ENCODE measurements around the gene PEMT.

PEMT gene

DNA sequence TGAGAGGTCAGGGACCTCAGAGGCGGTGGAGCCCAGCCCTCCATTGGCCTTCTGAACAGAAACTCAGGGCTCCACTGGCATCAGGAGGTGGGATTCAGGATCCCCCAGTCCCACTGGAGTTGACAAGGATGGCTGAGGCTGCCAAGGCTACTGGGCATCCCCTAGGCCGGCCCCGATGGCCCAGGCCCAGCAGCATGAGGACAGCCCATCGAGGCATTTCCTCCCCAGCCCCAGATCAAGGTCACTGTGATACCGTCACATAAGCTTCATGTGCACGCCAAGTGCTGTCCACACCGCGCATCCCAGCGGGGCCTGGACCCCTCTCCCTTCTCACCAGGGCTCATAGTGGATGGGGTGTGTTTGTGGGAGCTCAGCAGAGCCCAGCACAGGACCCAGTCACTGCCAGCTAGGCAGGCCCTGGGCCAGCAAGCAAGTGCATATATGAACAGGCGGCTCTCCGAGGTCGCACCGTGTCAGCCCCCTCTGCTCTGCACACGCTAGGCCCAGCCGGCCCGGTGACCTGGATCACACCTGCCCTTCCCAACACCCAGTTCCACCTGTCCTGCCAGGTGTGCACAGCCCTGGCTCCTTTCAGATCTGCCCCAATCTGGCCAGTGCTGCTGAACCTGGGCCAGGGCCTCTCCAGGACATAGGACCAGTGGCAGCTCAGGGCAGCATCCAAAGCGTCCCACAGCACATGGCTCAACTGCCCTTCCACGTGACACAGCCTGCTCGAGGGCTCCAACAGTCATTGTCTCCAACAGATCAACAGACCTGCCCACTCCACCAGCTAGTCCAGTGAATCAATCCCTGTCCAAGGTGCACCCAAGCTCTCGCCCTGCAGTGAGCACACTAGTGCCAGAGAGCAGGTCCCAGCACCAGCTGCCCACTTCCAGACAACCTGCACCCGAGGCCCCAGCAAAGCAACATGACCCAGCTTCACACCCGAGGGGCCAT, 62.5 kb downstream of the PEMT start:
- DNase-seq: no peak

DNA sequence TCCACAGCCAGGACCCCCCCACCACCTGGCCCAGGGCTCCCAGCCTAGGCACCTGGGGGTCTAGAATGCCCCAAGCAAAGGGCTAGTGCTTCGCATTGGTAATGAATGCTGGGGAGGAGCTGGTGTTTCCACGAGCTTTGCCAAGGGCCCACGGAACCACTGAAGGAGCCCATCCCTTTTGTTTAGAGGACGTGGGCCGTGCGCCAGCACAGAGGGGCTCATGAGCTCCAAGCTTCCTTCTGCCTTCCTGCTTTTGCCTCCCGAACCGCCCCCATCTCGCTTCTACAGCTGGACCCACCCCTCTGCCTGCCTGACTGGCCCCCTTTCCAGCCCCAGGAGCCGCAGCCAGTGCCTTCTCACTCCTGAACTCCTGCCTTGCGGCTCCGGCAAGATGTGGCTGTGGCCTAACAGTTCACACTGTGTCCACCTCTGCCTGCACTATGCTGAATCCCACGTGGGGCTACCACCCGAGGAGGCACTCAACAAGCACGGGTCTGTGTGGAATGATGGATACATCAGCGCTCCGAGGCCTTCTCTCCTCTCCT, 63.5 kb downstream of the PEMT start:
- no peak for DNase-seq

DNA sequence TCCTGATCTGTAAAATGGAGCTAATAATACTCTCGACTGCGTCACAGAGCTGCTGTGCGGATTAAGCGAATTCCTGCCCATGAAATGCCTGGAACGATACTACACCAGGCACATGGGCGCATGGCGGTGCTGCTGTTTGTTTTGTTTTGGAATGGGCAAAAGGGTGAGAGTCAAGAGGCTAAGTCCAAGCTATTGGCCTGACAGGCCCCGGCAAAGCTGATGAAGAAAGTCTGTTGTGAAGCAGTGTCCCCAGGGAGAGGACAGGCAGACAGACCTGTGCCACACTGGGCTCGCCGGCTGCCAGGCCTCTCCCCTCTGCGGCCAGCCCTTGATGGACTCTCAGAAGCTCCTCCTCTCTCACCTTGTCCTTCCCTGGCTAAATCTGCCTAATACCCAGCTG, 64.0 kb downstream of the PEMT start:
- no peak for DNase-seq

DNA sequence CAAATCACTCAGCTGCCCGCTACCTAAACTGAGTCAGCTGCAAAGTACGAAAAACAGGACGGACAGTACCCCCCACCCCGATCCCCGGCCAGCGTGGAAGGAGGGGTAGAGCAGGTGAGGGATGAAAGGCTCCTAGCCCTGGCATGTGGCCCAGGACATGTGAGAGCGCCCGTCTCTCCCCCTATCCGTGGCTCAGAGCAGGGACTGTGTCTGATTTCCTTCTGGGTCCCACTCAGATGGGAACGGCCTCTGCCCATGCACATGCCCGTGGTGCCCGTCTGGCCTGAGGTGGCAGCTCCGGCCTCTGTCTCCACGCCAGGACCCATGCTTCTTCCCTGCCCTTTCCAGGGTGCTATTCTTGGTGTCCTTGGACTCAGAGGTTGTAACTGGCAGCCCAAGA, 65.1 kb downstream of the PEMT start:
- no peak for DNase-seq

DNA sequence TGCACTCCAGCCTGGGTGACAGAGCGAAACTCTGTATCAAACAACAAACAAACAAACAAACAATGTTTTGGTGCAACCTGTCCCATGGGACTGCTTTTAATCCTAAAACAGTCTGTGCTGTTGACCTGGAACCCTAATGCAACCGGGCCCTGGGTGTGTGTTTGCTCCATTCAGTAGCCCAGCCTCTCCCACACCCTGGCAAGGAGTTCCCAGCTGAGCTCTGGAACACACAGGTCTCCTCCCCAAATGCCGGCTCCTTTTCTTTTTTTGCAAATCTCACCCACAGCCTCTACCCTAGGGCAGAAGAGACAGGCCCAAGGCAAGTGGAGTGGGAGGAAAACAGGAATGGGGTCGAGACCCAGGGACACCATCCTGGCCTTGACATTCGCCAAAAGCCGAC, 65.6 kb downstream of the PEMT start:
- DNase-seq: no peak

DNA sequence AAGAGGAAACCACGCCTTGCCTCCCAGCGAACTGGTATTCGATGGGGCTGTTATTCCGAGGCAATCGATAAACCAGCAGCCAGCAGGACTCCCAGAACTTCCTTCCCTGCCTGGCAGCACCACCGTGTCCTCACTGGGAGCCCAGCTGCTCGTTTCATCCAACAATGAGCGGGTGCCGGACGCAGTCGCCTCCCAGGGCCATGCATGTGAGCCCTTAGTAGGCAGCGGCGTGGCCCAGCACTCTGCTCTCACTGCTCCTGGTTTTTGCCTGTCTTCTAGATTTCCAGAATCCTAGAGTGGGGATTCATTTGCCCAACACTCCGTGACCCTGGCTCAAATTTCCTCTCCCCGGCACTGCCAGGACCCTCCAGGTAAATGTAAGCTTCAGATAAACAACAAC, 66.2 kb downstream of the PEMT start:
- DNase-seq: no peak

DNA sequence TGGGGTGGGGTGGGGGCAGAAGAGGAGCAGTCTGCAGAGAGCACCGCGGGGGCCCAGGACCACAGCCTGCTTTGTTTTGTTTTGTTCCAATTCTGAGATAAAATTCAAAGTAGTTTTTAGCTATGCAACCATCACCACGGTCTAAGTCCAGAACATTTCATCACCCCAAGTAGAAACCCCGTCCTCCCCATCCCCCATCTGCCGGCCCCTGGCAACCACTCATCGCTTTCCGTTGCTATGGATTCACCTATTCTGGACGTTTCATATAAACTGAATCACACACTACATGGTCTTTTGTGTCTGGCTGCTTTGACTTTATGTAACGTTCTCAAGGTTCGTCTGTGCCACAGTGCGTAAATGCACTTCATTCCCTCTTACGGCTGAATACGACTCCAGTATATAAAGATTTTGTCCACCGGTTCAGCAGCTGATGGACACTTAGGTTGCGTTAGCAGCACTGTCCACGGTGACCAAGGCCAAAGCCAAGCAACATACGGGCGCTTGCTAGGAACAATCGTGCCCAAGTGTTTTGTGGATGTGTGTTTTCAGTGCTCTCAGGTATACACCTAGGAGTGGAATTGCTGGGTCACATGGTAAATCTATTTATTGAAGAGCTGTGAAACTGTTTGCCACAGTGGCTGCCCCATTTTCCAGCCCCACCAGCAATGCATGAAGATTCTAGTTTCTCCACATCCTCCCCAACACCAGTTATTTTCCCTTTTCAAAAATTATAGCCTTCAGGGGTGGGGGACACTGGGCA, 67.6 kb downstream of the PEMT start:
- DNase-seq: no peak

DNA sequence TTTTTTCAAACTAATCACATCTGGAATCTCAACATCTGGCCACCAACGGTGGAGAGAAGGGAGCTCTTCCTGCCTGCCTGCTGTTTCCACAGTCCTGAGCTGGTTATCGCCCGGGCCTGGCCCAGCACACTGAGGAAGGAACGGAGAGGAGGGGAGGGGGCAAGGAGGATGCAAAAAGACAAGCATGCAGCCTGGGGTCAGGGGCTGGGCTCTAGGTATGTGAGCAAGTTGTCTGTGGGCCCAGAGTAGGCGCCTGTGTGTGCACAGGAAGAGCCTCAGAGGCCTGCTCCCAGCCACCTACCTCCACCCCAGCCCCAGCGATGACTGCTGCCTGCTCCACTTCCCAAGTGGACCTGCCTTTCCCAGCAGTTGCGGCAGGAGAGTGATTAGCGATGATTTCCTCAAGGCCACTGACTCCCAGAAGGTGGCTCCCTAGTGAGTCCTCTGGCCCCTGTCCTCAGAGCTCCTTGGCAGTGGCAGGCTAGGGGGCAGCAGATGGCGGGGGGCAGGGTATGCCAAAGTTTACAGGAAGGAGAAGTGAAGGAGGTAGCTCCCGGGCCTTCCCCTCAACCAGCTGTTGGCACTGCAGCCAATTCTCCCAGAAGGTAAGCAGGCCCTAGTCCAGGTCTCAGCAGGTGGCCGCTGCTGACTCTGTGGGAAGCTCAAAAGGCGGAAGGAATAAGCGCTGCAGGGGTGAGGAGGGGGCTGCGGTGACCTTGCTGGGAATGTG, 68.3 kb downstream of the PEMT start:
- DNase-seq: no peak

DNA sequence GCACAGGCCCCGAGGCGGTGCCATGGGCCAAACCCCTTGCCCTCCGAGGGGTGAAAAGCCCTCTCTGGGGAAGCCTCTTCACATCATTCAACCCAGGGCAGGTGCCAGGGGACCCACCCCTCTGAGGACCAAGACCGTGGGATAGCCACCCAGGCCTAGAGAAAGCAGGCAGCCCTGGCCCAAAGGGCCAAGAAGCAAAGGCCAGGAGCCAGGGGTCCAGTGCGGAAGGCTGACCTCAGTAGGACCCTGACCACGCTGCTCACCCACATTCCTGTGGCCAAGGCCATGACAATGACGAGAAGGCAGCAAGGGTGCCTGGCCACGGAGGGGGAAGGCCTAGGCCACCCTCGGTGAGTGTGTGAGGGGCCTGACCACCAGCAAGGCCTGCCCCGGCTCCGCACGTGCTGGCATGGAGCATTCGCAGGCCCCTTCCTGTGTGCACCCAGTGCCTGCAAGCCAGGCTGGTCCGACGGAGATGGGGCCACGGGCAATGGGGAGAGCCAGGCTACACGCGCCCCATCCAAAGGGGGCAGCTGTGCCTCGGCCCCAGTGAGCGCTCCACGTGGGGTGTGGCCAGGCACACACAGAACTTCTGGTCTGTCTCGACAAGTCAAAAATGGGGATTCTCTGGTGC, 70.8 kb downstream of the PEMT start:
- no peak for DNase-seq

DNA sequence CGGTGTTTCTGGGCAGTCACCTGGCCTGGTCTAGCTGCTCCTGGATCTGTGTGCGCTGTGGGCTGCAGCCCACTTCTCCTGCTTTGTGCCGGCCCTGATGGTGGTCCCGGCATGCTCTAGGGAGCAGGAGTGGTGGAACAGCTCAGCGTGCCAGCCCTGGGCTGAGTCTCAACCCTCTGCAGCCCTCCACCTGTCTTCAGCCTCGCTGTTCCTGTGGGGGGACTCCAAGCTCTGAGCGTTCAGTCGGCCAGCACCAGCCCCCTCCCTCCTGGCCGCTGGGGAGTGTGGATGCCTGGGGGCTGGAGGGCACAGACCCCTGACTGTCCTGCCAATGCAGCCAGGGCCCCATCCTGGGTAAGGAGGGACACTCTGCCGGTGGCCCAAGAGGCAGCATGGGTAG, 71.6 kb downstream of the PEMT start:
- no peak for DNase-seq

DNA sequence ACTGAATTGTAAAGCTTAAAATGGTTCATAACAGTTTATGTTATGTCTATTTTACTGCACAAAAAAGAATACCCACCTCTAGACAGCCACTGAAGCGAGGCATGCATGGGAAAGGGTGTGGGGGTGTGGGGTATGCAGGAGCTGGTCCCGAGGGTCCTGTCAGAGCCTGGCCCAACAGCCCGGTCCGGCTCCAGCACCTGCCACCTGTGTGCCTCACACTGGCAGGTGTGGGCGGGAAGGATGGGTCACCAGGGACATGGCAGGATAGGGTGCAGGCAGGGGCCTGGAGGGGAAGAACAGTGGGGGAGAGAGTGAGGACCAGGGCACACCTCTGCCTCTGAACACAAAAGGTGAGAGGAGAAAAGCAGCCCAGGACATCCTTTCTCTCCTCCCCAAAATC, 72.6 kb downstream of the PEMT start:
- no peak for DNase-seq

DNA sequence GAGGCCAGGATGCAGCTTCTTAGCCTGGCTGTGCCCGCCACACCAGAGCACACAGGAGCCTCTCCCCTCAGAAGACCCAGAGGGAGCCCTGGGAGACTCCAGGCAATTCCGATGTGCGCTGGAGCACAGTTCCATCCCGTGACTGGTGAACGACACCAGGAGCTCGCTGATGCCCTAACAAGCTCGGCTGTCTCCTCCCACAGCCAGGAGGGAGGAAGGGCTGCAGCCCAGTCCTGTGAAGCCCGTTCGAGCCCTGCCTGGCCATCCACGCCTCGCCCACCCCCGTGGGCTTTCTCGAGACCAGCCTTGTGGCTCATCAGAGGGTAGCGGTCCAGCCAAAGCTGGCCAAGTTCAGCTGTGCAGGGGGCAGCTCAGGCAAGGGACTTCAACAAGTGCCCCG, 73.5 kb downstream of the PEMT start:
- no peak for DNase-seq

DNA sequence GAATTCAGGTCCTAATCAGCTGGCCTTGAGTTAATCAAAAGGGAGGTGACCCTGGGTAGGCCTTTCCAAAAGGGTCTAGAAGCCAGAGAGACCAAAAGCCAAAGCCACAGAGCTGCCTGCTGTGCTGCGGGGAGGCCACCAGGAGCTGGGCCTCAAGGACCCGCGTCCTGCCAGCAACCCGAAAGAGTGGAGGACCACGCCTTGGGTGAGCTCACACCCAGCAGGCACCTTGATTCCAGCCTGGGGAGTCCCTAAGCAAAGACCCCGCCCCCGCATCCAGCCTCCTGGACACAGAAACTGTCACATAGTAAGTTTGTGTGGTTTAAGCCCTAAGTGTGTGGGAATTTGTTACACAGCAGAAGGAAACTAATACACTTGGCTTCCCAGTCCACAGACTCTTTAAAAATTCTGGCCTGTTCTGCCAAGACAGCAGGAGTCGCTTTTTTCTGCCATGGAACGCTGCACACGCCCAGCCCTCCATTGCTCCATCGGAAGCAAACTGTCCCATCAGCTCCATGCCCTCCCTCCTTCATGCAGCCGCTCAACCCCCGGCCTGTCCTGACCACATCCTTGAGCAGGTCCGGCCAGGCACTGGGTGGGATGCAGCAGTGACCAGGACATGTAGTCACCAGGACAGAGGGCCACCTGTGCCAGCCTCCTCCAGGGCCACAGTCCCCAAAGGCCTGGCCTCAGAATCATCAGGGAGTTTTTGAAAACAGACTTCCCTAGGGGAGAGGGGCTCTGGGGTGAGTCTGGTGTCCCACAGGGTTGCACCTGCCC, 74.4 kb downstream of the PEMT start:
- no peak for DNase-seq

DNA sequence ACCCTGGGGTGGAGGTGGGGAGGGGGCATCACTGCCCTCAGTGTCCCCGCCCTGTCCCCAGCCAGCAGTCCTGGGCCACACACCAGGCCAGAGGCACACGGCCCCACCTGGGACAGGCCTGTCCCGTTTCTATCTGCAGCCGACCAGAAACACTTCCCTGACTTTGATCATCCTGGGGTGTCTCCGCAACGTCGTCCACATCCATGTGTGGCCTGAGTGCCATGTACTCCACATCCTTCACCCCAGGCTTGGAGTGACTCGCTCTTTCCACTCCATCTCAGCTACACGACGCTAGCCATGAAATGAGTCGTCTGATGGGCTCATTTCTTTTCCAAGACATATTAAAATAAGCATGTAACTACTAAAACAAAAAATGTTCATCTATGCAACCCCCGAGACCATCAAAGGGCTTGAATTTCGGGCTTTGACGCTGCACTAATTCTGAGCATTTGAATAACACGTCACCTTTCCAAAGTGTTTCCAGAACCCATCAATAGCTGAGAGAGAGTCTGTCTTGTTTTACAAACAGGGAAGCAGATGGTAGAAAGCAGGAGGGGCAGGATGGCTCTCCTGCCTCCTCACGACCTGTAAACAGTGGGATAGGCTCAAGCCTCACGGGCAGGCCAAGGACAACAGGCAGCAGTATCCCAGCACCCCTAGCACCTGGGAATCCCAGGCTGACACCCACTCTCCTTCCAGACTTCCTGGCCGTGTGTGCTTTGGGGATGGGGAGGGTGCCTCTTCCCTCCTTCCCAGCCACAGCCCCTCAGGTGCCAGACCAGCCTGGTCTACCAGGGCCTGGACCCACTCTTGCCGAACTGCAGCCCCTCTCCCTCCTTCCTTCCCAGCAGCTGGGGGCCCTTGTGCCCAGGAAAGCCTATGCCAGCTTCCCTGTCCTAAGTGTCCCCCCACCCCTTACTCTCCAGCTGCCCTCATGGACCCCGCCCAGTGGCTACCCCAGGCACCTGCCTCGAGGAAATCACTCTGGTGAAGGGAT, 75.3 kb downstream of the PEMT start:
- DNase-seq: no peak

DNA sequence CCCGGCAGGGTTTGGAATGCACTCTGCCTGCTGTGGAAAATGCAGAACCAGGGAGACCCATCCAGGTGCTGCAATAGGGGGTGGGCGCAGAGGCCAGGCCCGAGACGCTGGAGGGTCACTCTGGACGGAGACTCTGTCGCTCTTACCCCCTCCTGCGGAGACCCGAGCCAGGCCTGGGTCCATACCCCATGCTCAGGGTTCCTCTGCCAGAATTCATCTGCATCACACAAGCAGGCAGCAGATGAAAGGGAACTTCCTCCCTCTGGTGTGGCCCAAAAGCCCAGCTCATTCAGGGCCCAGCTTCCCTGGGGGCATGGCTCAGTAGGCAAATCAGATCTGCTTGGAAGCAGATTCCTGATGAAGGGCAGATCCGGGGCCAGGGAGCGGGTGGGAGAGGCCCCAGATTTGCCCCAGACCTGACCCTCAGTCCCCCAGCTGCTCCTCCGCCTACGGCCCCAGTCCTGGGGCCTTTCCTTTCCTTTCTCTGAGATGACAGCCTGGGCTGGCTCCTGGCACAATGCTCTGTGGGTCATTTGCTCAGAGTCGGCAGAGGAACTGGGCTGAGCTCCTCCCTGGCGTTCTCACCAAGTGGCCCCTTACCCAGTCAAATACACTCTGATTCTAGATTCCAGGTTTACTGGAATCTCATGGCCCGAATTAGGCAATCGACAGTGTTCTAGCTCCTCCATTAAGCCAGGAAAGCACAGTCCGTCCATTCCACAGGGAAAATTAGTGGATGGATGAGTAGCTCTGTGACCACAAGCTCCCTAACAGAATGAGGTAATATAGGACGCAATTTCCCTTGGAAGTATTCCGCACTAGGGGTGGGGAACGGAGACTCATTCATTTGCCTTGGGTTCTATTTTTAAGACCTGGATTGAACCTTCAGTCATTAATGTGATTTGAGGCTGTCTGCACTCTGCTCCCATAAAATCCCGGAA, 76.2 kb downstream of the PEMT start:
- DNase-seq: no peak

DNA sequence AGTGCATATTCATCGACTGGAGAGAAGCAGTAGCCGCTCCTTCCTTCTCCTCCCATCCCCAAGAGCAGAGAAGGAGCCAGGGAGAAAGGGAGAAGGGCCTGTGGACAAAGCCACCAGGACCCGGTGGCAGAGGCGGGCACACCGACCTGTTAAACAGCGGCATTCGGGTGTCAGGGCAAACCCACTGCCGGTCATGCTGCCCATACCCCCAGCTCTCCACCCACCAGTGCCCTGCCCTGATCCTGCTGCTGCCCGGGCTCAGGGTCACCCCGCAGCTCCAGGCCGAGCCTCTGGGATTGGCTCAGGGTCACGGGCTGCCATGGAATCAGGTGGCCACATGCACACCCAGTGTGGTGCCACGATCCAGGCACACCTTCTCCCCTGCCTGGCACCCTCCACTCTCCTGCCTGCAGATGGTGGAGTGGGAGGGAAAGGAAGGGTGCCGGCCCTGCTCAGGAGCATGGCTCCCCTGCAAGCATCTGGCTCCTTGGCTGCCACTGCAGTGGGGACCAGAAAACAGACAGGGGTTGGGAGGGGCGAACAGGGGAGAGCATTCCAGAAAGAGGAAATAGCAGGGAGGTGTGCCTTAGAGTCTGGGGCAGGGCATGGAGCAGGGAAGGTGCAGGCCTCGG, 77.0 kb downstream of the PEMT start:
- no peak for DNase-seq

DNA sequence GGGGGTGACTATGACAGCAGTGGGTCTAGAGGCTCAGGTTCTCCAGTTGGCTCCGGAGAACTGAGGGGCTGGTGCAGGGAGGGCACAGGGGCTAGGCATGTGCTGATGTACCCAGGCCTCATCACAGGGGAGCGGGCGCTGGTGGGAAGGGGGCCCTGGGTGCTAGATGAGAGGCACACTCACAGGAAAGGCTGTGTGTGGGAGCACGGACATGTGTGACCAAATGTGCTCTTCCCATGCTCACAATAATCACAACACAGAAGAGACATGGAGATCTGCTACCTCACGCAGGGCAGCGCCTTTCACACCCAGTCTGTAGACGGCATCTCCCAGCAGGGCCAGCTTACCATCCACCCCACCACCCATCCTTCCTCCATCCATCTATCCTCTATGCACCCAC, 77.9 kb downstream of the PEMT start:
- DNase-seq: no peak

DNA sequence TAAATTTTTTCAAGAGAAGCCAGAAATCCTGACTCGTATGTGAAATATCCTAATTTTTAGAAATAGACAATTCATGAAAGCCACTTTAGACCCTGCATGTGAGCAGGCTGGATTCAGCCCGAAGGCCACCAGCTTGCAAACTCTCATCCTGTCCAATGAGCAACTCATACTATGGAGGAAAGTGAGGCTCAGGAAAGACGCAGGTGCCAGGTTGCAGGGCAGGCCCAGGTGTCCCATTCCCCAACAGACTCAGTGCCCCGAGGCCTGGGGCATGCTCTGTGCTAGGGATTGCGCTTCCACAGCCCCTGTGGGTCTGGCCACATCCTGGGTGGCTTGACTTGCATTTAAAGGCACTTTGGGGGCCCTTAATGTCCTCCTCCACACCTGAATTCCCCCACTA, 78.6 kb downstream of the PEMT start:
- DNase-seq: no peak

Data from NCI-H2107 (cell line).